GM15510 (cell line): ENCODE measurements around the gene RFTN1.

Source experiments
- POLR2A ChIP-seq: IDR thresholded peaks from 3 replicates; pipeline ENCODE4 v1.6.1; 2011; ENCODE audit warnings: borderline replicate concordance; ENCODE audit not compliant: insufficient read length; ENCODE audit errors: extremely low read depth

Gene RFTN1

DNA sequence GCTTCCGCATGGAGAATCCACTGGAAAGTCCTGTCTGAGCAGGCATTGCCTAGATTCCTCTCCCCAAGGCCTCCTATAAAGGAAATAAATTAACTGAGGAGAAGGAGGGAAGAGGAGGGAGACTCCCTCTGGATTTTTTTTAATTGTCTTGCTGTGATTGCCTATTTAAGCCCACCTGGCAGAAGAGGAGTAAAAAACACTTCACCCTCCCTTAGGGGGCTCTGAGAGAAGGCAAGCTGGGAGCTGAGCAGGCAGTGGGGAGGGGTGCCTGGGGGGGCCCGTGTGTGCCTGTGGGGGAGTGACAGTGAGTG lies 138.6 kb downstream of the RFTN1 start:
- no peak for TF ChIP-seq POLR2A

DNA sequence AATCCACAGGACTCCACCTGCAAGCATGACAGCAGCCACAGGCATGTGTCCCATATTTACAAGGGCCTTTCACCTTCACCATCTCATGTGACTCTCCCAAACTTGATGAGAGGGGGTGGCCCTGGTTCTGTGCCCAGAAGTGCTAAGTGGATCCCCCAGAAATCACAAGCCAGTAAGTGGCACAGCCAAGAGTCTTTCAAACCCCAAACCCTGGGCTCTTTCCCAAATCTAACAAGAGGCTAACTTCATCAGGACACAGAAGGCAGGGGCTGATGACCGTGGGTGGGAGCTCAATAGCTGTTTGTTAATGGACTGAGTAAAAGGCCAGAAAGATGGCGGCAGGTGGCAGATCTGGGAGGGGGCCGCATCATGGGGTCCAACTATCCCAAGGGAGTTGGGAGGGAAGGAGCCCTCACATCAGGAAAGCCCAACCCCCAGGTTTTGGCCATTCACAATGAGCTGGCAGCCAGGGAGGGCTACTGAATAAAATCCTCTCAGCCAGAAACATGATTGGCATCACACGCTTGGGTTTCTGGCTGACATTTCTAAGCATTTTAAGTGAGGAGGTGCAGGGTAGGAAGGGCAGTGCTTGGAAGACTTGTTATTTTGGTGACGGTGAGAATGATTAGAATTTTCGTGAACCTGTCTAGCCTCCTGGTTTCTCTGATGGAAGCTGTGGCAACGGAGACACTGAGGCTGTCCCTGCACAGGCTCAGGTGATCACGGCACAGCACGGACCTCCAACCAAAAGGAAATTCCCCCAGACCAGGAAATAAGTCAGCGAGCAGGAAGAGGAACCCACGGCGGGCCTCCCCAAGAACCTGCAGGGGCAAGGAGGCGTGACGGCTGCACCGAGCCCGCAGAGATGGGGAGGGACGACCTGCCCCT lies 139.2 kb downstream of the RFTN1 start:
- TF ChIP-seq POLR2A: no peak

- no peak for TF ChIP-seq POLR2A
Observed at GRCh38 chr3:16373341-16373946, 140.1 kb downstream of the RFTN1 start.

DNA sequence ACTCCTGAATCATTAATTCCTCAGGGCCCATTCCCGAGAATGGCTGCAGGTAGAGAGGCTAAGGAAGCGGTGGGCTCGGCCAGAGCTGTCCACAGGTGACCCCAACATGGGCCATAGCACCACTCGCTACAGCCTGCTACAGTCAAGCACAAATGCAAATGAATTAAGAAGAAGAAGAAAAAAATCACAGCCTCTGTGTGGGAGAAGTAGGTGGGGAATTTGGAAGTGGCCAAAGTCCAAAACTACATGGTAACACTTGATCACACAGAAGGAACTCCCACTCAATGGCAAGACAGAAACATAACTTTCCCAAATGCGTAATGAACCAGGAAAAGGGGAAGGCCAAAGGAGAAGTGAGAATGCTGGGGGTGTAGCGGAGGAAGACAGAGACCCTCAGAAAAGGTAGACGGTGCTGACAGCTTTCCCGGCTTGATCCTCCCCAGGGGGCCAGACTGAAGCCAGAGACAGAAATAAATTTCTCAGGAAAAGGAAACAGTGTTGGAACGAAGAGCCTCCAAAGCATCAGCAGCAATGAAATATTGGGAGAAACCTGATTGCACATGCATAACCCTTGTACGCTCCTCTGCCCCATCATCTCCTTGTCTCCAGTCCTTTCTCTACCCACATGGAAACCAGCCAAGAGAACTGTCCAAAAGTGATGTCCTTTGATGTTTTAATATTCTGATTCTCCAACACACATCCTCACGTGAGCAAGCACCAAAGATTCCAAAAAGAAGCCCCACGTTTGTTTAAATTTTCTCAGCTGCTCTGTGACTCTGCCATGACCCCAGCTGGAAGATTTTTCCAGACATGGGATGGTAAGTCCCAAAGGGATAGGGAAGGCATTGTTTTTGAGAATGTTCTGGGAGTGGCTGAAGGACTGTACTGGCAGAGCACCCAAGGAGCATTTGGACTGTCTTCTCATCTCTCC lies 140.9 kb downstream of the RFTN1 start:
- TF ChIP-seq POLR2A: no peak

DNA sequence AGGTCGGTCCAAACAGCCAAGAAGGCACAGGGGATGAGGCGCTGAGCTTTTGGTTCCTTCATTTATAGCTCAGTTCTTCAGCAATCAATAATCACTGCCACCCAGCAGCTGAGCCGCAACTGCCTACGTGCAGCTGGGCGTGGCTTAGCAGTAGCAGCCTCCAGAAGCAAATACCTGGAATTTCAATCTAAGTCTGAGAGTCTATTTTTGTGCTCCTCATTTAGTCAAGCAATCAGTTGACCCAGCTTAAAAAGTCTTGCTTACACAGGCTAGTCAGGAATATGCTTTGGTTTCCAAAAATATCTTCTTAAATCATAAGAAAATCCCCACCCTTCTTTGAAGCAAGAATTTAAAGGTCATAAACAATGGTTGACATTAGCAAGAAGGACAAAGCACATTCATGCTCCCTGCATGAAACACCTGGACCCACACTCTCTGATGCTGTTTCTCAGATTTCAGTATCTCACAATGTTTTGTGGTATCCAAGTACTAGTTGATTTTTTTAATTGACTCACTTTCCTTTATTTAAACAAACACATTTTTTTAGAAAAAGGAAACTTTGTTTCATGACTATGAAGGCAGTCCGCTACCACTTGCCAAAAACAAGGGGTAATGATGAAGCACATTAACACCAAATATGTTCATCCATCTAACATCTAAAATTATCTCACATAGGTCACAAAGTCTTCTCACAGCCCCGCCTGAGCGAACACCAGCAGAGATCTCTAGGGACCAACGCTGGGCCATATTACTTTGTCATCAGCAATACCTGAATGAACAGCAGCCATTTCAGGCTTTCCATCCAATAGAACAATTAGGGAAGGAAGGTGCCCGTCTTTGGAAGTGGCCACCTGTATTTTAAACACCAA lies 142.4 kb downstream of the RFTN1 start:
- TF ChIP-seq POLR2A: no peak

DNA sequence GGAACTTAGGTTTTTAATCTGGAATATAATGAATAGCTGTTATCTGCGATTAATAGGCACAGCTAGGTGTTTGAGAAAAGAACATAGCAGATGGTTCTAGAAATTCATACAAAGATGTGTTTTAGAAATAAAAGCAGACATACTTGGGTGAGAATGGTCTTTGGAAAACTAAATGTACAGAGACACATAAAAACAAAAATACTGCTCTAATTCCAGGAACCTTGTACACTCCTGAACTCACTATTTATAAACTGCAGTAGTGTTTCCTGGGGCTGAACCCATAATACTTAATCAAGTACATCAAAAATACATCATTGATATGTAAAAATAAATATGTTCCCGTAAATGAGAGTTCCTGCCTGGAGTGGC lies 143.0 kb downstream of the RFTN1 start:
- TF ChIP-seq POLR2A: no peak

- TF ChIP-seq POLR2A: no peak
Observed at GRCh38 chr3:16369885-16370284, 143.6 kb downstream of the RFTN1 start.

DNA sequence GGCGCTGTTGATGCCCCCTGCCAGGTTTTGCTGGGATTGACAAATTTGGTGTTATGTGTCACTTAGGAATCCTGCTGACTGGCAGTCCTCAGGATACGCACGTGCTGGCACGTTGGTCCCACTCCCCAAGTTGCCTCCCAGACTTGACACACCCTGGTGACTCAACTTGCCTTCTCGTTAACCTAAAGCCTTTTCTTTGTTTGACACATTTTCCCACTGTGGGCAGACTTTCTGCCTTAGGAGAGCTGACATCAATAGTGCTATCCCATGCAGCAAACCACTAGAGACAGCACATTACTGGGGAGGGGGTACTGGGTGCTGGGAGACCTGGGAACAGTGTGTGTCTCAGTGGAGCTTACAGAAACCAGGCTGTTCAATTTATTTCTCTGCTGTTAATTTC lies 144.2 kb downstream of the RFTN1 start:
- no peak for TF ChIP-seq POLR2A

GRCh38 chr3:16366581-16366980 lies 146.9 kb downstream of the RFTN1 start:
- no peak for TF ChIP-seq POLR2A

- no peak for TF ChIP-seq POLR2A
Observed at GRCh38 chr3:16365491-16366128, 147.9 kb downstream of the RFTN1 start.

DNA sequence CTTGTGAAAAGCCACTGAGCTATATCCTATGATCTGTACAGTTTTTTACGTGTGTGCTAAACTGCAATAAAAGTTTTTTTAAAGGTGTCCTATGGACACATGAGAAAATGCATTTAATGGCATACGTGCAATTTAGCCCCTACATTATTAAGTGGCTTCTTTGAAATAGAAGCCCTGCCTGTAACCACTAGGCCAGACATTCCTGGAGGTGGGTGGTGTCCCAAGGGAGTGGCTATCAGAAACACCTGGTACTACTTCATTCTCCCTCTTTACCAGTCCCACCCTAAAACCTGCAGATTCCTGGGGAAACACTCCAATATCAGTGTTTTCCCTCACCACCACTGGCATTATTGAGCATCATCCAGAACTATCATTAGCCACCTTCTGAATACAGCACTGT lies 148.5 kb downstream of the RFTN1 start:
- TF ChIP-seq POLR2A: no peak

DNA sequence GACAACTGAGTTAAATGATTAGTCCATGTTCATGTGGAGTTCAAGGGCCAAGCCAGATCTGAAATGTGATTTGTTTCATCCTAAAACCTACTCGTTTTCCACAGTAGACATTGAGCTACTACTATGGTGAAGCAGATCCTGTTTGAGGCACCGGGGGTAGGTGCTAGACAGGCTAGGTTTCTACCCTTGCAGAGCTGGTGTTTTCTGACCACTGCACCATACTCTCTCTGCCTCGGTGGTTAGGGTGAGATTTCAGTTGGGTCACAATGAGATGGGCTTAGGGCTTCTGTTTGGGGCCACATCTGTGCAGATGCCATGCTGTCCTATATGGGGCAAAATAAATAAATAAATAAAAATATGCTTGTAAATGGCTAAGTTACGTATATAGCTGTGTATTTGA lies 149.2 kb downstream of the RFTN1 start:
- TF ChIP-seq POLR2A: no peak

DNA sequence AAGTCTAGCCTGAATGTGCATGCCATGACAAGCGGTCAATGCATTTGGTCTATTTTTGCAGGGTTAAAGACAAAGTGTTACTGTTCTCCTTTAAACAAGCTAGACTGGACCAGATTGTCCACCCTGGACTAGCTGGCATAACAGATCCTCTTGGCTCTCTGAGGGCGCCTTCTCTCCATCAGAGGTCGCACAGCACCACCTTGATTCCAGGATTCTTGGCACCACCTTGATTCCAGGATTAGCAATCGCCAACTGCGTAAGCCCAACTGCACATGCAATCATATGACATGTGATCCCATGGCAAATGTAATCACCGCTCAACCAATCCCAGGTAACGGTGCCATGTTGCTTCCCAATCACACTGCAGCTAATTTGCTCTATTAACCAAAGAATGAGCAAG lies 149.9 kb downstream of the RFTN1 start:
- TF ChIP-seq POLR2A: no peak

DNA sequence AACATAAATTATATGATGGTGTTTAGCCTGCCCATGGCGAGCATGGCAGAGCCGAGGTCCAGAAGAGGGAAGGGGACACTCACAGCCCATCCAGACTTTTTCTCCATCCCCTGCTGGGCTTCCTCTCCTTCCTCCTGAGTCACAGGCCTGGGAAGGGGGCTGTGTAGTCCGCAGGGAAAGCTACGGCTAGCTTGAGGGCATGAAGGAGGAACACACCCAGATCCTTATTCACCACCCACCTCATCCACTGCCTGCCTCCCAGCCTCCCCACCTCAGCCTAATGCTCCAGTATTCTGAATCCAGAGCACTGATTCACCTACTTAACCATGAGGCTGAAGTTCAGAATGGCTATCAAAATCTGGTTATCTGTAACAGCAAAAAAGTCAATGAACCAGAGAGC lies 150.7 kb downstream of the RFTN1 start:
- TF ChIP-seq POLR2A: no peak
